H1 (cell line): Measurements from ENCODE around the gene MYCBPAP. TPM values are rescaled to one million over a fixed set of nuclear protein-coding genes. Genes with fewer than 3 reads are reported as not detected.
"Not testable (repeated sequence)": the region's sequence is repeated elsewhere in the genome, so short reads cannot be mapped to it uniquely, and the experiment has no call there.

Experiments used
- CTCF ChIA-PET: fragments of 300-600 bp; sonication (Branson Sonifier 250); formaldehyde crosslinking; loops from one replicate; lab custom pipeline; 2021; ENCODE audit not compliant: partially characterized antibody; lab: Charles Lee
- POLR2A ChIA-PET: fragments of 300-600 bp; sonication (Branson Sonifier 250); formaldehyde crosslinking; loops from one replicate; lab custom pipeline; 2021; ENCODE audit warnings: inconsistent platforms; ENCODE audit not compliant: partially characterized antibody; lab: Charles Lee
- DNase-seq, 2 experiments: peaks; one replicate each; pipeline versions ENCODE4 v3.0.0 to v3.0.0-alpha.2; 2010 to 2022; ENCODE audit warnings: low spot score in 2 of 2, low read depth in 1 of 2, mixed read lengths in 1 of 2
- FAIRE-seq: peaks from 2 replicates; lab custom pipeline; 2011; peaks lifted over from hg19 to GRCh38; lab: Jason Lieb, UNC
- H2AFZ ChIP-seq: 2 replicates; pipeline ENCODE4 v1.8.1; 2012; ENCODE audit warnings: low read length, inconsistent platforms
- H2AK5ac ChIP-seq: 2 replicates; pipeline ENCODE4 v1.6.1; 2013; ENCODE audit warnings: low read depth, low read length
- H2BK120ac ChIP-seq: replicated peaks from 2 replicates; pipeline ENCODE3; 2013; ENCODE audit warnings: low read depth, low read length, inconsistent platforms
- H2BK12ac ChIP-seq: 2 replicates; pipeline ENCODE4 v1.6.1; 2013; ENCODE audit warnings: low read depth, low read length
- H2BK15ac ChIP-seq: 2 replicates; pipeline ENCODE4 v1.6.1; 2013; ENCODE audit warnings: low read length
- H2BK20ac ChIP-seq: 2 replicates; pipeline ENCODE4 v1.6.1; 2013; ENCODE audit warnings: low read length
- H2BK5ac ChIP-seq: 2 replicates; pipeline ENCODE4 v1.6.1; 2013; ENCODE audit warnings: low read depth, low read length
- H3K14ac ChIP-seq: 2 replicates; pipeline ENCODE4 v1.6.1; 2013; ENCODE audit warnings: inconsistent platforms; ENCODE audit not compliant: insufficient read length
- H3K18ac ChIP-seq: 2 replicates; pipeline ENCODE4 v1.6.1; 2013; ENCODE audit warnings: low read length; ENCODE audit errors: extremely low read depth
- H3K23ac ChIP-seq: 2 replicates; pipeline ENCODE4 v1.6.1; 2013; ENCODE audit warnings: inconsistent platforms; ENCODE audit not compliant: insufficient read length
- H3K23me2 ChIP-seq: 2 replicates; pipeline ENCODE4 v1.6.1; 2013; ENCODE audit warnings: low read depth, low read length
- H3K27ac ChIP-seq: 2 replicates; pipeline ENCODE4 v1.6.1; 2011; ENCODE audit warnings: low read depth, low read length, inconsistent platforms
- H3K27me3 ChIP-seq, 4 experiments: replicated peaks in 1 of 4; 1 replicate in 1 of 4; 2 replicates in 3 of 4; pipeline versions ENCODE4 v1.6.1 to v1.8.1; 2011 to 2013; ENCODE audit warnings: low read length in 3 of 4, mild to moderate bottlenecking in 3 of 4, inconsistent platforms in 2 of 4, mixed read lengths in 2 of 4, moderate library complexity in 1 of 4; ENCODE audit not compliant: control insufficient read depth in 3 of 4, insufficient read depth in 3 of 4; ENCODE audit errors: extremely low read depth in 1 of 4
- H3K36me3 ChIP-seq, 4 experiments: 2 replicates each; pipeline versions ENCODE4 v1.6.1 to v1.8.1; 2011 to 2013; ENCODE audit warnings: mild to moderate bottlenecking in 4 of 4, low read length in 3 of 4, moderate library complexity in 2 of 4, control low read depth in 1 of 4, inconsistent platforms in 1 of 4; ENCODE audit not compliant: insufficient read depth in 4 of 4, control insufficient read depth in 2 of 4
- H3K4ac ChIP-seq: replicated peaks from 2 replicates; pipeline ENCODE3; 2013; ENCODE audit warnings: low read length, low read depth, mixed read lengths, inconsistent platforms; ENCODE audit not compliant: insufficient read length
- H3K4me1 ChIP-seq, 4 experiments: replicated peaks in 1 of 4; 1 replicate in 1 of 4; 2 replicates in 3 of 4; pipeline versions ENCODE4 v1.6.1 to v1.8.1; 2011 to 2013; ENCODE audit warnings: low read length in 3 of 4, inconsistent platforms in 2 of 4, mixed read lengths in 1 of 4; ENCODE audit not compliant: insufficient read depth in 4 of 4, control insufficient read depth in 3 of 4
- H3K4me2 ChIP-seq, 2 experiments: 2 replicates each; pipeline versions ENCODE4 v1.6.1 to v1.8.1; 2011 to 2013; ENCODE audit warnings: low read depth in 2 of 2, low read length in 2 of 2, control low read depth in 1 of 2, inconsistent platforms in 1 of 2, mild to moderate bottlenecking in 1 of 2; ENCODE audit not compliant: insufficient read depth in 1 of 2
- H3K4me3 ChIP-seq, 4 experiments: fragments of 200-600, 300-600 bp in 1 of 4; sonication (generic), shearing (Covaris generic), sonication (Bioruptor Twin) in 1 of 4; 2 replicates each; pipeline versions ENCODE4 v1.5.1 to v1.8.1; 2011 to 2016; ENCODE audit warnings: low read length in 4 of 4, low read depth in 3 of 4, control low read depth in 2 of 4, inconsistent platforms in 2 of 4, mild to moderate bottlenecking in 2 of 4, mixed read lengths in 1 of 4, moderate library complexity in 1 of 4; ENCODE audit not compliant: insufficient read depth in 2 of 4; ENCODE audit errors: extremely low read depth in 1 of 4
- H3K56ac ChIP-seq: replicated peaks from 2 replicates; pipeline ENCODE3; 2013; ENCODE audit warnings: low read depth, mild to moderate bottlenecking, mixed read lengths, low read length, inconsistent platforms; ENCODE audit not compliant: insufficient read length
- H3K79me1 ChIP-seq: 2 replicates; pipeline ENCODE4 v1.6.1; 2013; ENCODE audit warnings: low read depth, low read length, control low read depth
- H3K79me2 ChIP-seq, 2 experiments: 2 replicates each; pipeline versions ENCODE4 v1.6.1 to v1.8.1; 2012 to 2013; ENCODE audit warnings: low read length in 2 of 2, mild to moderate bottlenecking in 2 of 2, inconsistent platforms in 1 of 2; ENCODE audit not compliant: insufficient read depth in 2 of 2, control insufficient read depth in 1 of 2
- H3K9ac ChIP-seq, 4 experiments: replicated peaks in 1 of 4; 1 replicate in 1 of 4; 2 replicates in 3 of 4; pipeline versions ENCODE4 v1.6.1 to v1.8.1; 2011 to 2013; ENCODE audit warnings: low read depth in 3 of 4, low read length in 3 of 4, control low read depth in 2 of 4, mild to moderate bottlenecking in 2 of 4, moderate library complexity in 2 of 4, inconsistent platforms in 1 of 4; ENCODE audit errors: extremely low read depth in 1 of 4
- H3K9me3 ChIP-seq, 2 experiments: 2 replicates each; pipeline versions ENCODE4 v1.6.1 to v1.8.1; 2012 to 2013; ENCODE audit warnings: mild to moderate bottlenecking in 2 of 2, moderate library complexity in 2 of 2, control low read depth in 1 of 2, inconsistent platforms in 1 of 2, low read depth in 1 of 2, low read length in 1 of 2, mixed read lengths in 1 of 2; ENCODE audit not compliant: insufficient read depth in 2 of 2
- H4K20me1 ChIP-seq, 2 experiments: replicated peaks in 1 of 2; 2 replicates each; pipeline versions ENCODE3 to v1.8.1; 2011 to 2013; ENCODE audit warnings: inconsistent platforms in 2 of 2, low read length in 2 of 2, mild to moderate bottlenecking in 1 of 2; ENCODE audit not compliant: insufficient read depth in 2 of 2, control insufficient read depth in 1 of 2
- H4K5ac ChIP-seq: 2 replicates; pipeline ENCODE4 v1.6.1; 2013; ENCODE audit warnings: low read length, low read depth, mixed read lengths, inconsistent platforms; ENCODE audit not compliant: insufficient read length
- H4K8ac ChIP-seq: 2 replicates; pipeline ENCODE4 v1.8.0; 2013; ENCODE audit warnings: mild to moderate bottlenecking, moderate library complexity, low read length, inconsistent platforms; ENCODE audit not compliant: insufficient read depth; ENCODE audit errors: extremely low read depth
- H4K91ac ChIP-seq: replicated peaks from 2 replicates; pipeline ENCODE3; 2013; ENCODE audit warnings: low read length, mixed read lengths, inconsistent platforms; ENCODE audit not compliant: insufficient read length
- CTCF ChIP-seq, 3 experiments: IDR thresholded peaks; 1 replicate in 2 of 3; 2 replicates in 1 of 3; pipeline versions ENCODE4 v1.5.1 to v1.6.1; 2011; ENCODE audit warnings: low read length in 3 of 3, mild to moderate bottlenecking in 3 of 3, inconsistent platforms in 2 of 3, low read depth in 1 of 3, moderate library complexity in 1 of 3; ENCODE audit not compliant: insufficient read depth in 1 of 3; ENCODE audit errors: control extremely low read depth in 1 of 3
- MAFK ChIP-seq: IDR thresholded peaks from 2 replicates; pipeline ENCODE4 v1.6.1; 2012; ENCODE audit warnings: low read depth, mild to moderate bottlenecking, improper control_type of control experiment, low read length
- WGBS, 2 experiments: shearing (Covaris generic) in 1 of 2; methylation state at CpG; one replicate each; pipeline versions ENCODE4 v1.1.6 to v1.1.7; 2013 to 2015; ENCODE audit warnings: low lambda C conversion rate in 2 of 2, mixed read lengths in 2 of 2, inconsistent platforms in 1 of 2, low coverage in 1 of 2, missing lambda C conversion rate in 1 of 2; ENCODE audit not compliant: insufficient replicate concordance in 2 of 2, insufficient coverage in 1 of 2, insufficient read length in 1 of 2; ENCODE audit errors: extremely low coverage in 1 of 2, missing lambda C conversion rate in 1 of 2; 5-methylcytosine and 5-hydroxymethylcytosine counted together
- polyA plus RNA-seq, 7 experiments: library from polyadenylated mRNA; depleted of rRNA in 3 of 7; stranded (reverse) in 5 of 7; unstranded in 2 of 7; fragments of >200 nt in 5 of 7; fragments of 200-250 nt in 2 of 7; gene quantifications; 1 replicate in 5 of 7; 2 replicates in 1 of 7; 4 replicates in 1 of 7; pipeline versions ENCODE4 v1.2.1 to v1.2.3, GENCODE V29; 2011 to 2013; ENCODE audit warnings: missing spikeins in 2 of 7, mixed read lengths in 2 of 7
- total RNA-seq: library from RNA; stranded (reverse); fragmentation: NEBNext Ultra II Directional; extraction: Animal tissue kit (Norgen Biotek cat#: 25700); gene quantifications from 2 replicates; pipeline ENCODE4 v1.2.1, GENCODE V29; 2021

The MYCBPAP gene
- total and polyA plus RNA-seq, 2 of the 8 experiments (the other 6 are each of a cell fraction or from before 2014, with no cell fraction given) = 0.89 to 3.3 TPM

- H3K27ac ChIP-seq, H3K9me3 ChIP-seq, DNase-seq, H3K56ac ChIP-seq, H3K23ac ChIP-seq, H3K36me3 ChIP-seq: not testable (repeated sequence)
- peak in 2 of 3 experiments; percentile 10 to 29; a peak in 1 of 4 replicates for TF ChIP-seq CTCF (IDR thresholded peaks at IDR 0.05; ENCODE audit: control extremely low read depth in 1 of 3, insufficient read depth in 1 of 3, low read depth in 1 of 3, low read length in 3 of 3)
- TF ChIP-seq MAFK = 0 out of 2 replicates have a peak, but pooled peaks have one; percentile 13
- TF ChIP-seq, all 59 proteins: peak for 2; not testable (repeated sequence) for 57
- H3K4me3 ChIP-seq, H2BK12ac ChIP-seq, H2BK5ac ChIP-seq, H3K23me2 ChIP-seq, H3K18ac ChIP-seq, H4K5ac ChIP-seq, H3K4ac ChIP-seq, H4K91ac ChIP-seq, H4K20me1 ChIP-seq, H2BK20ac ChIP-seq, H3K14ac ChIP-seq, H2BK15ac ChIP-seq, H2AFZ ChIP-seq, H2BK120ac ChIP-seq, H3K4me2 ChIP-seq, H4K8ac ChIP-seq, H3K79me2 ChIP-seq, H3K79me1 ChIP-seq, H2AK5ac ChIP-seq, H3K9ac ChIP-seq, FAIRE-seq: not testable (repeated sequence)
- ChIA-PET POLR2A (interaction anchor here (1.1 kb wide), 1 partner anchor 41 kb away, joined by 3 read pairs; no protein-coding TSS in a partner anchor), CTCF (interaction anchor here (0.6 to 8.8 kb wide), 11 partner anchors 10 to 147 kb away, joined by 3 to 49 read pairs (median 4); partner anchors contain the start of gene LRRC59)
- Histone ChIP-seq H3K27me3 (peaks cover 8 to 31% (median 23%) of the 10 kb centered on the region in 4 experiments; a peak in 6 of 7 replicates), H3K4me1 (peaks cover 0 to 11% (median 9%) of the 10 kb centered on the region in 4 experiments; a peak in 6 of 7 replicates)
- 87% methylated on average over 13 of the region's 13 CpGs; no CpG with 5 or more reads in 1 of the 2 experiments for WGBS, 2 experiments
Measured at GRCh38 chr17:50472761-50473161, 35.5 kb upstream of the MYCBPAP start.
